ENCODE results near the gene WDR81.
"Not testable (repeated sequence)": the region's sequence is repeated elsewhere in the genome, so short reads cannot be mapped to it uniquely, and the experiment has no call there.

The WDR81 gene

GRCh38 chr17:1695365-1695764, 29.1 kb upstream of the WDR81 start:
- Histone ChIP-seq H3K4me3 (no peak overlapping the region), H3K9me3 (ENCODE audit: low read depth, low read length) (no peaks in the 10 kb centered on the region), H3K36me3 (ENCODE audit: insufficient read depth, low read length) (no peaks in the 10 kb centered on the region), H3K9ac (ENCODE audit: insufficient read length) (no peak overlapping the region), H3K27ac (no peak overlapping the region)
- DNase-seq (ENCODE audit: low read depth, low spot score), result no peak
- TF ChIP-seq POLR2AphosphoS5 (IDR thresholded peaks at IDR 0.05; ENCODE audit: borderline replicate concordance, low read depth, low read length) (no peak), EZH2 (IDR thresholded peaks at IDR 0.05) (no peak), FOXP2 (optimal IDR thresholded peaks at IDR 0.05; ENCODE audit: control extremely low read depth, extremely low read length, insufficient read depth) (no peak)

GRCh38 chr17:1697681-1698080, 26.8 kb upstream of the WDR81 start:
- Histone ChIP-seq H3K27ac (no peak overlapping the region), H3K9me3 (ENCODE audit: low read depth, low read length) (no peaks in the 10 kb centered on the region), H3K9ac (ENCODE audit: insufficient read length) (no peak overlapping the region), H3K4me3 (no peak overlapping the region), H3K36me3 (ENCODE audit: insufficient read depth, low read length) (no peaks in the 10 kb centered on the region)
- TF ChIP-seq EZH2 (IDR thresholded peaks at IDR 0.05), result no peak
- TF ChIP-seq POLR2AphosphoS5 (IDR thresholded peaks at IDR 0.05; ENCODE audit: borderline replicate concordance, low read depth, low read length), result no peak
- TF ChIP-seq FOXP2 (optimal IDR thresholded peaks at IDR 0.05; ENCODE audit: control extremely low read depth, extremely low read length, insufficient read depth), result no peak
- DNase-seq (ENCODE audit: low read depth, low spot score), result no peak

GRCh38 chr17:1699891-1700290, 24.6 kb upstream of the WDR81 start:
- not testable (repeated sequence) for H3K9ac ChIP-seq (ENCODE audit: insufficient read length); H3K27ac ChIP-seq; DNase-seq (ENCODE audit: low read depth, low spot score); H3K9me3 ChIP-seq (ENCODE audit: low read depth, low read length); H3K4me3 ChIP-seq; H3K36me3 ChIP-seq (ENCODE audit: insufficient read depth, low read length)

- DNase-seq (ENCODE audit: low read depth, low spot score), result no peak
- Histone ChIP-seq H3K9me3 (ENCODE audit: low read depth, low read length) (no peaks in the 10 kb centered on the region), H3K4me3 (no peak overlapping the region), H3K36me3 (ENCODE audit: insufficient read depth, low read length) (no peaks in the 10 kb centered on the region), H3K27ac (no peak overlapping the region), H3K9ac (ENCODE audit: insufficient read length) (no peak overlapping the region)
- TF ChIP-seq EZH2 (IDR thresholded peaks at IDR 0.05) (no peak), FOXP2 (optimal IDR thresholded peaks at IDR 0.05; ENCODE audit: control extremely low read depth, extremely low read length, insufficient read depth) (no peak), POLR2AphosphoS5 (IDR thresholded peaks at IDR 0.05; ENCODE audit: borderline replicate concordance, low read depth, low read length) (no peak)
Observed at GRCh38 chr17:1703063-1703462, 21.4 kb upstream of the WDR81 start.

GRCh38 chr17:1705004-1705403, 19.5 kb upstream of the WDR81 start:
- Histone ChIP-seq H3K4me3 (no peak overlapping the region), H3K9me3 (ENCODE audit: low read depth, low read length) (no peaks in the 10 kb centered on the region), H3K9ac (ENCODE audit: insufficient read length) (no peak overlapping the region), H3K27ac (no peak overlapping the region), H3K36me3 (ENCODE audit: insufficient read depth, low read length) (no peaks in the 10 kb centered on the region)
- no peak for TF ChIP-seq POLR2AphosphoS5 (IDR thresholded peaks at IDR 0.05; ENCODE audit: borderline replicate concordance, low read depth, low read length)
- TF ChIP-seq FOXP2 (optimal IDR thresholded peaks at IDR 0.05; ENCODE audit: control extremely low read depth, extremely low read length, insufficient read depth), result no peak
- TF ChIP-seq EZH2 (IDR thresholded peaks at IDR 0.05), result no peak
- DNase-seq (ENCODE audit: low read depth, low spot score), result no peak

GRCh38 chr17:1707107-1707506, 17.4 kb upstream of the WDR81 start:
- Histone ChIP-seq H3K9ac (ENCODE audit: insufficient read length) (no peak overlapping the region), H3K36me3 (ENCODE audit: insufficient read depth, low read length) (no peaks in the 10 kb centered on the region), H3K4me3 (no peak overlapping the region), H3K27ac (no peak overlapping the region), H3K9me3 (ENCODE audit: low read depth, low read length) (no peaks in the 10 kb centered on the region)
- DNase-seq (ENCODE audit: low read depth, low spot score), result no peak
- TF ChIP-seq FOXP2 (optimal IDR thresholded peaks at IDR 0.05; ENCODE audit: control extremely low read depth, extremely low read length, insufficient read depth), result no peak
- TF ChIP-seq POLR2AphosphoS5 (IDR thresholded peaks at IDR 0.05; ENCODE audit: borderline replicate concordance, low read depth, low read length), result no peak
- TF ChIP-seq EZH2 (IDR thresholded peaks at IDR 0.05), result no peak

- not testable (repeated sequence) for H3K36me3 ChIP-seq (ENCODE audit: insufficient read depth, low read length); DNase-seq (ENCODE audit: low read depth, low spot score); H3K4me3 ChIP-seq; H3K9ac ChIP-seq (ENCODE audit: insufficient read length); H3K9me3 ChIP-seq (ENCODE audit: low read depth, low read length); H3K27ac ChIP-seq
Observed at GRCh38 chr17:1708791-1709346, 15.6 kb upstream of the WDR81 start.

GRCh38 chr17:1709403-1709951, 15.0 kb upstream of the WDR81 start:
- DNase-seq (ENCODE audit: low read depth, low spot score), result no peak
- Histone ChIP-seq H3K9me3 (ENCODE audit: low read depth, low read length) (no peaks in the 10 kb centered on the region), H3K27ac (no peak overlapping the region), H3K9ac (ENCODE audit: insufficient read length) (peak overlapping the region; percentile 82), H3K36me3 (ENCODE audit: insufficient read depth, low read length) (no peaks in the 10 kb centered on the region), H3K4me3 (peak overlapping the region; percentile 90)
- TF ChIP-seq POLR2AphosphoS5 (IDR thresholded peaks at IDR 0.05; ENCODE audit: borderline replicate concordance, low read depth, low read length) (no peak), EZH2 (IDR thresholded peaks at IDR 0.05) (no peak), FOXP2 (optimal IDR thresholded peaks at IDR 0.05; ENCODE audit: control extremely low read depth, extremely low read length, insufficient read depth) (no peak)

- Histone ChIP-seq H3K9ac (ENCODE audit: insufficient read length) (peak within 1 kb of the TSS; percentile 82), H3K27ac (peak within 1 kb of the TSS; percentile 76), H3K4me3 (peak within 1 kb of the TSS; percentile 90), H3K36me3 (ENCODE audit: insufficient read depth, low read length) (no peaks in the 10 kb centered on the region), H3K9me3 (ENCODE audit: low read depth, low read length) (no peaks in the 10 kb centered on the region)
- TF ChIP-seq FOXP2 (optimal IDR thresholded peaks at IDR 0.05; ENCODE audit: control extremely low read depth, extremely low read length, insufficient read depth), result no peak
- peak; percentile 34; the same call in 1 of the 2 replicates for TF ChIP-seq POLR2AphosphoS5 (IDR thresholded peaks at IDR 0.05; ENCODE audit: borderline replicate concordance, low read depth, low read length)
- no peak for DNase-seq (ENCODE audit: low read depth, low spot score)
Observed at GRCh38 chr17:1709971-1710806, 14.3 kb upstream of the WDR81 start, which contains the start of gene TLCD2. TLCD2 (minus strand) TSS chr17:1710377; CDS start chr17:1710242, 135 bp downstream.

Measured in SK-N-MC (cell line).